Activated naive CD4-positive, alpha-beta T cell treated with anti-CD3 and anti-CD28 coated beads for 36 hours (primary cell): ENCODE data around the gene TJP2. TPM values are rescaled to one million over a fixed set of nuclear protein-coding genes. Genes with fewer than 3 reads are reported as not detected.

Experiments
- CTCF ChIA-PET: fragments of 350-600 bp; sonication (Branson Sonifier 250); formaldehyde crosslinking; loops from one replicate; lab custom pipeline; 2021; ENCODE audit warnings: antibody characterized with exemption; lab: Charles Lee
- DNase-seq: peaks from one replicate; pipeline ENCODE4 v3.0.0-alpha.2; 2020
- H3K27ac Mint-ChIP-seq: one replicate; pipeline ENCODE4 v1.8.0; 2021; ENCODE audit warnings: mild to moderate bottlenecking, mixed read lengths
- H3K27me3 Mint-ChIP-seq: one replicate; pipeline ENCODE4 v1.8.0; 2021; ENCODE audit warnings: low read depth, mixed read lengths
- H3K36me3 Mint-ChIP-seq: one replicate; pipeline ENCODE4 v1.8.0; 2021; ENCODE audit warnings: low read depth, mixed read lengths
- H3K4me1 Mint-ChIP-seq: one replicate; pipeline ENCODE4 v1.8.0; 2021; ENCODE audit warnings: low read depth, mixed read lengths
- H3K4me3 Mint-ChIP-seq: one replicate; pipeline ENCODE4 v1.8.0; 2021; ENCODE audit warnings: mild to moderate bottlenecking, moderate library complexity, mixed read lengths
- H3K9me3 Mint-ChIP-seq: one replicate; pipeline ENCODE4 v1.8.0; 2021; ENCODE audit warnings: mixed read lengths
- intact Hi-C: fragments of 100-400 bp; cut with micrococcal nuclease; formaldehyde crosslinking; loops from one replicate; pipeline ENCODE4 v1.15.1; 2023
- total RNA-seq, 2 experiments: library from RNA; stranded (reverse); gene quantifications; one replicate each; pipeline ENCODE4 v1.2.3, GENCODE V29; 2021

The TJP2 gene
- total RNA-seq, 2 experiments from 2014 or later = 7.6 to 9.1 TPM

DNA sequence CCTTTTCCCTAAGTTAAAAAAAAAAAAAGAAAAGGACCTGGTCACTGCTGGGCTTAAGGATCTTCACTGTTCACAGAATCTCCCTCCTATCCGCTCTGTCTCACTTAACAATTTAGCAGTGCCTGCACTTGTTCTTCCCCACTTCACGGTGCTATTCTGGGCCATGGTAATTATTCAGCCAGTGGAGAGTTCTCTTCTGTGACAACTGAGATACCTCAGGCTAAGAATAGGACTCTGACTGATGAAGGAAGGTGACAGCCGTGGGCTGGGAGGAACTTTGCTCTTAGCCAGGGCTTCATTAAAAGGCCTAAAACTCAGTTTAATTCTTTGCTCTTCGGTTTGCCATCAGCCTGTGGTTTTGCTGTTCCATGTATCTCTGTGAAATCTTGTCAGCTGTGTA, 99.1 kb downstream of the TJP2 start:
- Mint-ChIP-seq H3K27me3 (peaks cover 16% of the 10 kb centered on the region), H3K27ac (no peak overlapping the region), H3K4me3 (no peak overlapping the region), H3K4me1 (no peaks in the 10 kb centered on the region), H3K9me3 (peaks cover 7% of the 10 kb centered on the region), H3K36me3 (peaks cover 3% of the 10 kb centered on the region)
- no peak for DNase-seq
- CTCF ChIA-PET = no interaction called here
- intact Hi-C loops = no loop called here

- Mint-ChIP-seq H3K9me3 (peaks cover 11% of the 10 kb centered on the region), H3K36me3 (peaks cover 2% of the 10 kb centered on the region), H3K27me3 (peaks cover 13% of the 10 kb centered on the region), H3K4me1 (no peaks in the 10 kb centered on the region), H3K27ac (no peak overlapping the region), H3K4me3 (no peak overlapping the region)
- intact Hi-C loops = no loop called here
- DNase-seq = no peak
- CTCF ChIA-PET = no interaction called here
Observed at GRCh38 chr9:69276775-69277174, 102.7 kb downstream of the TJP2 start.

- intact Hi-C loops = no loop called here
- H3K4me1 Mint-ChIP-seq = no peaks in the 10 kb centered on the region
- H3K27me3 Mint-ChIP-seq = peaks cover 20% of the 10 kb centered on the region
- peaks cover 2% of the 10 kb centered on the region for H3K36me3 Mint-ChIP-seq
- H3K27ac Mint-ChIP-seq = no peak overlapping the region
- H3K4me3 Mint-ChIP-seq = no peak overlapping the region
- peaks cover 11% of the 10 kb centered on the region for H3K9me3 Mint-ChIP-seq
- DNase-seq = peak; percentile 48
- CTCF ChIA-PET = no interaction called here
Observed at GRCh38 chr9:69279084-69279731, 105.1 kb downstream of the TJP2 start.

- Mint-ChIP-seq H3K27ac (no peak overlapping the region), H3K4me1 (no peaks in the 10 kb centered on the region), H3K27me3 (peaks cover 19% of the 10 kb centered on the region), H3K36me3 (peaks cover 2% of the 10 kb centered on the region), H3K9me3 (peaks cover 9% of the 10 kb centered on the region), H3K4me3 (no peak overlapping the region)
- no peak for DNase-seq
- intact Hi-C loops = no loop called here
- CTCF ChIA-PET = no interaction called here
Observed at GRCh38 chr9:69279733-69280132, 105.7 kb downstream of the TJP2 start.

DNA sequence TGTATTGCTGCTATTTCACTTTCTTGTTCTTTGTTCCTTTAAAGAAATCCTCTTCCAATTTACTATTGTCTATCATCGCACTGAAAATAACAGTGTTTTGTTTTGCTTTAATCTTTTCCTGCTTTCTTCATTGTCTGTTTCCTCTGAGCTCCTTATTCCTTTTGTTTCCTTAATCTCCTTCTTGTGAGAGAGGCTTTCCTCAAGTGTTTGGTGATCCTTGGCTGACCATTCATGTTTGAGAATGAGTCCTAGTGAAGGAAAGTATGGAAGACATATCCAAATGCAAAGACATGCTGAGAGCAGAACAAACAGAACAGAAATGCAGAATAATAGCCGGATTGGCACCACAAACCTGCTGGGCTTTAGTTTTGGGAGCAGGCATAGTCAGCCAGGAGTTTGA, 108.9 kb downstream of the TJP2 start:
- H3K4me3 Mint-ChIP-seq = no peak overlapping the region
- H3K4me1 Mint-ChIP-seq = no peaks in the 10 kb centered on the region
- no peaks in the 10 kb centered on the region for H3K36me3 Mint-ChIP-seq
- intact Hi-C loops = no loop called here
- H3K27ac Mint-ChIP-seq = no peak overlapping the region
- no peak for DNase-seq
- peaks cover 29% of the 10 kb centered on the region for H3K27me3 Mint-ChIP-seq
- CTCF ChIA-PET = no interaction called here
- peaks cover 4% of the 10 kb centered on the region for H3K9me3 Mint-ChIP-seq

- Mint-ChIP-seq H3K9me3 (no peaks in the 10 kb centered on the region), H3K27ac (no peak overlapping the region), H3K4me3 (no peak overlapping the region), H3K4me1 (no peaks in the 10 kb centered on the region), H3K36me3 (no peaks in the 10 kb centered on the region), H3K27me3 (peaks cover 11% of the 10 kb centered on the region)
- intact Hi-C loops = no loop called here
- no peak for DNase-seq
- CTCF ChIA-PET = no interaction called here
Observed at GRCh38 chr9:69292078-69292477, 118.0 kb downstream of the TJP2 start.

- CTCF ChIA-PET = no interaction called here
- intact Hi-C loops = no loop called here
Observed at GRCh38 chr9:69293156-69293555, 119.1 kb downstream of the TJP2 start.

DNA sequence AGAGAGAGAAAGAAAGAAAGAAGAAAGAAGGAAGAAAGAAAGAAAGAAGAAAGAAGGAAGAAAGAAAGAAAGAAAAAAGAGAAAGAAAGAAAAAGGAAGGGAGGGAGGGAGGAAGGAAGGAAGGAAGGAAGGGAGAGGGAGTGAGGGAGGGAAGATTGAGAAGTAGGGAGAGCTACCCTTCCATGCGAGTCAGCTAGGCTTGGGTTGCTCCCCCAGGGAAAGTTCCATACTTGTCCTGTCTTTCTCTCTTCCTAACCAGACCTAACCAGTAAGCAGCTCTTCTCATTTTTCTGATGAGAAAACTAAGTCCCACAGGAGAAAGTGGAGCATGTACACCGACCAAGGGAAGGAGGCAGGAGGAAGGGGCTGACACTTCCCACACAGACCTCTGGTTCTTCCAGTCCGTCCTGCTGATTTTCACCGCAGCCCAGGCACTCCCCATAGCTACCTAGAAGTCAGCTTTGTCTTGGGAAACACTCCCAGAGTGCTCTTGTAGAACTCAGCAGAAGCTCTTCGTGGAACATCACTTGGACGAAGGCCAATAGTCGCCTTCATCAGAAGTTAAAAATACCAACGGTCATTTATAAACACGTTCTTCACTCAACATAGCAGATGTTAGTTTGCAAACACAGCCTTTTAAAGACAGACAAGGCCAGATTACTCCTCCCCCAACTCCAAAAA, 121.9 kb downstream of the TJP2 start:
- no peak overlapping the region for H3K27ac Mint-ChIP-seq
- H3K4me3 Mint-ChIP-seq = no peak overlapping the region
- no peaks in the 10 kb centered on the region for H3K4me1 Mint-ChIP-seq
- DNase-seq = no peak
- intact Hi-C loops = no loop called here
- H3K36me3 Mint-ChIP-seq = no peaks in the 10 kb centered on the region
- CTCF ChIA-PET = no interaction called here
- no peaks in the 10 kb centered on the region for H3K27me3 Mint-ChIP-seq
- H3K9me3 Mint-ChIP-seq = no peaks in the 10 kb centered on the region

More at GRCh38 chr9:69293156-69293555, 119.1 kb downstream of the TJP2 start:
- Mint-ChIP-seq H3K4me3 (no peak overlapping the region), H3K4me1 (no peaks in the 10 kb centered on the region), H3K36me3 (no peaks in the 10 kb centered on the region), H3K9me3 (no peaks in the 10 kb centered on the region), H3K27ac (no peak overlapping the region), H3K27me3 (peaks cover 6% of the 10 kb centered on the region)
- no peak for DNase-seq

- intact Hi-C loops = no loop called here
- no peaks in the 10 kb centered on the region for H3K27me3 Mint-ChIP-seq
- DNase-seq = no peak
- H3K4me3 Mint-ChIP-seq = no peak overlapping the region
- H3K36me3 Mint-ChIP-seq = no peaks in the 10 kb centered on the region
- CTCF ChIA-PET = no interaction called here
- H3K4me1 Mint-ChIP-seq = no peaks in the 10 kb centered on the region
- no peaks in the 10 kb centered on the region for H3K9me3 Mint-ChIP-seq
- H3K27ac Mint-ChIP-seq = no peak overlapping the region
Observed at GRCh38 chr9:69297300-69297980, 123.4 kb downstream of the TJP2 start.

DNA sequence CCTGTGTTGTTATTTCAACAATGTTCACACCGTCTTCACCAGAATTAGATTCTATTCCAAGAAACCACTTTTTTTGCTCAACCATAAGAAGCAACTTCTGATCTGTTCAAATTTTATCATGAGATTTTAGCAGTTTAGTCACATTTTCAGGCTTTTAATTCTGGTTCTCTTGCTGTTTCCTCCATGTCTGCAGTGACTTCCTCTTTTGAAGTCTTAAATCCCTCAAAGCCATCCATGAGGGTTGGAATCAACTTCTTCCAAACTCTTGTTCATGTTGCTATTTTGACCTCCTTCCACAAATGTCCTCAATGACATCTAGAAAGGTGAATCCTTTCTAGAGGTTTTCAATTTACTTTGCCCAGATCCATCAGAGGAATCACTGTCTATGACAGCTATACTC, 125.2 kb downstream of the TJP2 start:
- Mint-ChIP-seq H3K9me3 (no peaks in the 10 kb centered on the region), H3K27me3 (no peaks in the 10 kb centered on the region), H3K4me3 (no peak overlapping the region), H3K27ac (no peak overlapping the region), H3K36me3 (no peaks in the 10 kb centered on the region), H3K4me1 (no peaks in the 10 kb centered on the region)
- CTCF ChIA-PET = interaction anchor here (1.2 kb wide), 1 partner anchor 11 kb away, joined by 3 read pairs; no protein-coding TSS in a partner anchor
- no peak for DNase-seq
- intact Hi-C loops = no loop called here

- Mint-ChIP-seq H3K9me3 (no peaks in the 10 kb centered on the region), H3K36me3 (no peaks in the 10 kb centered on the region), H3K4me3 (no peak overlapping the region), H3K4me1 (no peaks in the 10 kb centered on the region), H3K27ac (no peak overlapping the region), H3K27me3 (no peaks in the 10 kb centered on the region)
- intact Hi-C loops = no loop called here
- CTCF ChIA-PET = interaction anchor here (0.6 to 1.2 kb wide), 3 partner anchors 10 to 255 kb away, joined by 3 read pairs; no protein-coding TSS in a partner anchor
- DNase-seq = no peak
Observed at GRCh38 chr9:69299826-69300225, 125.7 kb downstream of the TJP2 start.

- Mint-ChIP-seq H3K9me3 (no peaks in the 10 kb centered on the region), H3K4me3 (no peak overlapping the region), H3K4me1 (no peaks in the 10 kb centered on the region), H3K36me3 (no peaks in the 10 kb centered on the region), H3K27ac (no peak overlapping the region), H3K27me3 (peaks cover 5% of the 10 kb centered on the region)
- CTCF ChIA-PET = no interaction called here
- intact Hi-C loops = no loop called here
- no peak for DNase-seq
Observed at GRCh38 chr9:69303331-69303730, 129.3 kb downstream of the TJP2 start.
